NCI-H2196 treated with DMSO at 0.1 percent for 48 hours (cell line): ENCODE data around the gene PPARGC1A.
A peak's percentile ranks its signal among the peaks of the same experiment; 100 is the strongest.

ENCODE experiments used
- DNase-seq: peaks from one replicate; lab custom pipeline; 2025; ENCODE audit not compliant: unreplicated experiment; lab: John Stamatoyannopoulos, UW

PPARGC1A gene, protein sequence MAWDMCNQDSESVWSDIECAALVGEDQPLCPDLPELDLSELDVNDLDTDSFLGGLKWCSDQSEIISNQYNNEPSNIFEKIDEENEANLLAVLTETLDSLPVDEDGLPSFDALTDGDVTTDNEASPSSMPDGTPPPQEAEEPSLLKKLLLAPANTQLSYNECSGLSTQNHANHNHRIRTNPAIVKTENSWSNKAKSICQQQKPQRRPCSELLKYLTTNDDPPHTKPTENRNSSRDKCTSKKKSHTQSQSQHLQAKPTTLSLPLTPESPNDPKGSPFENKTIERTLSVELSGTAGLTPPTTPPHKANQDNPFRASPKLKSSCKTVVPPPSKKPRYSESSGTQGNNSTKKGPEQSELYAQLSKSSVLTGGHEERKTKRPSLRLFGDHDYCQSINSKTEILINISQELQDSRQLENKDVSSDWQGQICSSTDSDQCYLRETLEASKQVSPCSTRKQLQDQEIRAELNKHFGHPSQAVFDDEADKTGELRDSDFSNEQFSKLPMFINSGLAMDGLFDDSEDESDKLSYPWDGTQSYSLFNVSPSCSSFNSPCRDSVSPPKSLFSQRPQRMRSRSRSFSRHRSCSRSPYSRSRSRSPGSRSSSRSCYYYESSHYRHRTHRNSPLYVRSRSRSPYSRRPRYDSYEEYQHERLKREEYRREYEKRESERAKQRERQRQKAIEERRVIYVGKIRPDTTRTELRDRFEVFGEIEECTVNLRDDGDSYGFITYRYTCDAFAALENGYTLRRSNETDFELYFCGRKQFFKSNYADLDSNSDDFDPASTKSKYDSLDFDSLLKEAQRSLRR

DNA sequence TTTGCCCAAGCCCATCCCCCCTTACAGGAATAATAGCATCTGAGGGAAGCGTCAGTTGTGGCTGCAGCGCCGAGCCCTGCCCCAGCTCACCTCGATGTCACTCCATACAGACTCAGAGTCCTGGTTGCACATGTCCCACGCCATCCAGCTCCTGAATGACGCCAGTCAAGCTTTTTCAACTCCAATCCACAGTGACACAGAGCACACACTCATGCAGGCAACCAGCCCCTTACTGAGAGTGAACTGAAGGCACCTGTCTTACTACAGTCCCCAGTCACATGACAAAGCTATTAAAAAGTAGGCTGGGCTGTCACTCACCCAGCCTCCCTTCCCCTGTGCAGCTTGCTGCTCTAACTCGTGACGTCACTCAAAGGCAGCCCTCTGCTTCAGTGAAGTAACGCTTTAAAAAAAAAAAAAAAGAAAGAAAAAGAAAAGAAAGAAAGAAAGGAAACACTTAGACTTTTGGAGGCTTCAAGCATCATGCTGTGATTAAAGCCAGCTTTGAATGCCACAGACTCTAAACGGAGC lies at the start of gene PPARGC1A:
TSS of gene PPARGC1A (minus strand) at position 234 of the 528 bp plus-strand sequence. CDS start at position 144, 90 bp downstream.
- peak; percentile 52 for DNase-seq

- DNase-seq: no peak
Measured at GRCh38 chr4:23938796-23939195, 48.9 kb upstream of the PPARGC1A start.

DNA sequence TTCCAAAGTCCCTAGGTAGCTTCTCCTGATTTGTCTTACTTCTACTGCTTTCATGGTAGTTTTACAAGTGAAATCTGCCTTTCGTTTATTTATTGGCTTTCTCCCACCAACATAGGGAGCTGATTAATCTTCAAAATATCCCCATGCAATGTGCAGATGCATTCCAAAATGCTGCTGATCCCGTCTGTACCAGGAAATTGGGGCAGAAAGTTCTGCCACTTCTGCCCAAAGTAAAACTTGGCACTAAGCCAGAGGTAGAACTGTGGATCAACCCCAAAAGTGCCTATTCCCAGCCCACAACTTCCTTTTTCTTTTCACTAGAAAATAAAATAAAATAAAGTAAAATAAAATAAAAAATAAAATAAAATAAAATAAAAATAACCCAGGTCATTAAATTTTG lies 47.3 kb upstream of the PPARGC1A start:
- DNase-seq: no peak

DNA sequence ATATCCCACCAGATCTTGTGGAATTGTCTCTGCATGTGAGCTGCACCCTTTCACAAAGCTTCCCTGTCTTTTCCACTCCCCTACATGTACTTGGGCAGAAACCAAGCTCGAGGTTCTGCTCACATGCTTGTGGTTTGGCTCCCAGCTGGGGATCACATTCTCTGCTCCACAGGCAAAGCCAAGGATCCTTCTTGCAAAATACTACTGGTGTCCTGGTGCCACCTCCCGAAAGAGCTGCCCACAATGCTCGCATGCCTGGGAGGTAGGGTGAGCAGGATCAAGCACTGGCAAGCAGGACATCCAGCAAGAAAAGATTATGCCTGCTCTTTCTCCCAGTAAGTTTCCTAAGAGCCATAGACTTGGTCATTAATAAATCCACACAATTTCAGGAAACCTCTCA lies 45.1 kb upstream of the PPARGC1A start:
- DNase-seq: peak; percentile 20

DNA sequence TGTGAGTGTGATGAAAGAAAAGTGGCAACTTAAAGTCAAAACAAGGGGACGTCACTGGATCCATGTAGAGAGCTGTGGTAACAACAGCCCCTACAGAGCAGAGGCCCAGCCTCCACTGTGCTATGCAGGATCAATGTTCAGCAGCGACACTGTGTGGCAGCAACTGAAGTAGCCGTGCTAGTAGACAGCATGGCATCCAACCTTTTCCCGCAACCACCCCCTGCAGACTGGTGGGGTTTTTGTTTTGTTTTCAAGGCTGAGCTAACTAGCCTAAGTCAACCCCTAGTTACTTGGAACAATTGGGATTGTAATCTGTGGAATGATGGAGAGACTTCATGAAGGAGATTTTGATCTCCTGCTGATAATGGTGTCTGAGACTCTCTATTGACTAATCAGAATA lies 44.4 kb upstream of the PPARGC1A start:
- no peak for DNase-seq

GRCh38 chr4:23932901-23933308 lies 43.1 kb upstream of the PPARGC1A start:
- DNase-seq: no peak

DNA sequence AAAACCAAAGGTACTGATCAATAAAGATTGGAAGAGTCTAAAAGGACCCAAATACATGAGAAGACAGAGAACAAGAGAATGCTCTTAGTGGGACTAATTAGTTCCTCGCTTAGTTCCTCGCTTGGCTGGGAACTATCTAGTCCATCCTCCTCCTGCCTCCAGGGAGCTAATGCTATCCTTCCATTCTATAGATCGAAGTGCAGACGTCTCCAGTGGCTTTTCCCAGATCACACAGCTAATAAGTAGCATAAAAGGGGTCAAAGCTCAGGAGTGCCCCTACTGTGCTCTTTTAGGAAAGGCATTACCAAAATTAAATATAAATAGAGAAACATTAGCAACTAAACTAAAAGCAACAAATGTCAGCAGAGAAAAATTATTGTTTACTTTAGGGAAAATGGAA lies 42.3 kb upstream of the PPARGC1A start:
- no peak for DNase-seq

- DNase-seq: peak; percentile 18
Measured at GRCh38 chr4:23931489-23931830, 41.6 kb upstream of the PPARGC1A start.

- no peak for DNase-seq
Measured at GRCh38 chr4:23930750-23931488, 41.1 kb upstream of the PPARGC1A start.

GRCh38 chr4:23929248-23929647 lies 39.4 kb upstream of the PPARGC1A start:
- DNase-seq: no peak

DNA sequence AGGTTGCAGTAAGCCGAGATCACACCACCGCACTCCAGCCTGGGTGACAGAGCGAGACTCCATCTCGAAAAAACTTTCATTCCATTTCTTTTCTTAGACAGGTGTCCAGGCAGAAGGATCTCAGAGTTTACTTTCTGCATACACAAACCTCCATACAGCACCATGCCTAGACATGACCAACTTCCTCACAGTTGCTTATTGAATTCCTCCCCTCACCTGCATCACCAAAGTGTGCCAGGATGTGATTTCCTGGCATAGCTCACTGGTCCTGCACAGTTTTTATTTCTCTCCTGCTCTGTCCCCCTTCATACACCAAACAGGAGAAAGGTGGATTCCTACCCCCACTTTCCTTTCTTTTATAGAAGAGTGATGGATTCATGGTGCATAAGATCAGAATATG lies 34.7 kb upstream of the PPARGC1A start:
- DNase-seq: no peak

DNA sequence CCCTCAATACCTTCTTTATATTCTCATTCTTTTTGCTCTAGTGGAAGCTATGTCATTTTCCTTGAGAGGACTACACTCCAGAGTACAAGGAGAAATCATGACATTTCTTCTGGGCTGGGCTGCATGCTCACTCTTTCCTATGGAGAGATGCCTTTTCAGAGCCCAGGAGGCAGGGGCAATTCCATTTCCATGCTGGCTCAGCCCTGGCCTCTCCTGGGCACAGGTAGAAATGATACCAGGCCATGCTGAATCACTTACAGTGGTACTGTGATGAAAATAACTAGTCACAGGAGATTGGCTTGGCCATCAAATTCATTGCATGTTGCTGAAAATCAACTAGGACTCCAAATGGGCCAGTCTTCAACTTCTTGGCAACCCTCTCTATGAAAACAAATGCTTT lies 34.0 kb upstream of the PPARGC1A start:
- no peak for DNase-seq

DNA sequence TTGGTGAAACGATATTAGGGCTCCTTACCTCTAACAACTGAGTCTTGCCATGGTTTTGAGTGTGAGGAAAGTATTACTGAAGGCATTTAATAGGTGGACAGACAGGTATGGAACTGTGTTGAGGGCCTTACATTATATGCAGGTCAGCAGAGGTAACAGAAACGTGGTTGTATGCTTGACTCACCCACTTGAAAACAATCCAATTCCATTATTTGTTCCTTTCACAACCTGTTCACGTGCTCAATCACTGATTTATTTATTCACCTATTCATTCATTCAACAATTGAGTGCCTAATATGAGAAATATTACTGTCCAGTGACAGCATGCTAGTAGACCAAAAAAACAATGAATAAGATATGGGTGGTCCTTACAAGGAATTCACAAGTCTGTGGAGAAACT lies 33.3 kb upstream of the PPARGC1A start:
- DNase-seq: no peak

DNA sequence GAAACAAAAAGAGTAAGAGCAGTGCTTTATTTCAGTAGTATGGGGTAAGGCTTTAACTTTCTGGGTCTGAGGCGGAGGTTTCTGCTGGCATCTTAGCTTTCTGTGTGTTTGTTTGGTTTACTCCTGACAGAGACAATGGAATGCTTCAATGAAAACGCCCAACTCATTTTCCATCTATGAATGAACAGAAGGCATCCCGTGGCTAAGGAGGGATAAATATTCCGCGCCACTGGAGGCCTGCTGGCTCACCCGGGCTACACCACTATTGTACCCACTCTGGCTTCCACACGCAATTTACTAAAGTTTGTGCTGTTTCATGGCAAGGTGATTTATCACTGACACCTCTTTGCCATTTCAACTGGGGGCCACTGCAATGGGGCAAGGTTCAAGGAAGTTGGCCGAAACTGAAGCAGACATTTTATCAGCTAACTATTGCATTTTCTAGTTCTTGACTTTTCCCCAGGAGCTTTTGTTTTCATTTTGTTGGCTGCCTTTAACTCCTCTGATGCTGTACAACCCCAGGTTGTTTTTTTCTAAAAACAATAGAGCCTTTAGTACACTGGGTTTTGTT lies 32.8 kb upstream of the PPARGC1A start:
- no peak for DNase-seq

- no peak for DNase-seq
Measured at GRCh38 chr4:23922013-23922412, 32.2 kb upstream of the PPARGC1A start.

DNA sequence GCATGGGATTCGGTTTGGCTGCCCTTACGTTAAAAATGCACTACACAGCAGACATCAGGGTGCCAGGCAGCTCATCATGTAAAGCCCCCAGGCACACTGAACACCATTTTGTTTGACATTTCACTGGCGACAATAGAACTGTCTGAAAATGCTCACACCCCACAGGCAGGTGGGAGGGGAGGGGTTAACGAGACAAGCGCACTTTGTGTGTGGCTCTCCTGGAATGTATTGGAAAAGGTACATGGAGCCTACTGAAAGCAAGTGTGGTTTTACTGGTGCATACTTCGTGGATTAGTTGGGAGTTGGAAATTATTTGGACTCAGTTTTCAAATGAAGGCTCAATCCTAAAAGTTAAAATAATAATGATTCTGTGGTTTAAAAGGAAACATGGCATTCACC lies 31.6 kb upstream of the PPARGC1A start:
- DNase-seq: no peak

DNA sequence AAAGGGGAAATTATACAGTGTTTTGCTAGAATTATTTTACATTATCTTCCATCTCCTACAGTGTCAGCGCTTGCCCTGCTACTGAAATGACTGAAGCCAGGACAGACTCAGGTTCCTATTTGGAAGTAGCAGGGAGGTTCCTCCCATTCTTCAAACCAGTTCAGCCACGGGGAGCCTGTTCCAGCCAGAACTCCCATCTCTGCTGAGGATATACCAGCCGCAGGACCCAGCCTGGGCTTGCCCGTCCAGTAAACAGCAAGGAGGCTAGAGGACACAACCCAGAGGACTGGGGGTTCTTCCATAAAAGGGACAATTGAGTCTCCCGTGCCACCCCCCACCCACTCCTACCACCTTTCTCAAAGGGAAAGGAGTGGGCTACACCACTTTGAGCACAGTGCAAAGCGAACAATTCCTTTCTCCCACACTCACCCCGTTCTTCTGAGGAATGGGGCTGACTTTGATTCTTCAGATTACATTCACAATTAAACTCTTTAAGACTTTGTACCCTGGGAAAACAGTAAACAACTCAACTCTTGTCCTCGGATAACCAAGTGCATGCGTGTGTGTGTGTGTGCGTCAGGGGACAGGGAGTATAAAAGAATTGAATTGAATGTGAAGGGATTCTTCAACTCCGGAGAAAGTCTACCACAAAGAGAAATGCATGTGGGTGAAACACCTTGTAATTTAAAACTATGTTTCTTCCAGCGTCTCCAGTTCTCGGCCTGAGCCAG lies 31.0 kb upstream of the PPARGC1A start:
- DNase-seq: no peak

- no peak for DNase-seq
Measured at GRCh38 chr4:23920296-23920695, 30.4 kb upstream of the PPARGC1A start.

DNA sequence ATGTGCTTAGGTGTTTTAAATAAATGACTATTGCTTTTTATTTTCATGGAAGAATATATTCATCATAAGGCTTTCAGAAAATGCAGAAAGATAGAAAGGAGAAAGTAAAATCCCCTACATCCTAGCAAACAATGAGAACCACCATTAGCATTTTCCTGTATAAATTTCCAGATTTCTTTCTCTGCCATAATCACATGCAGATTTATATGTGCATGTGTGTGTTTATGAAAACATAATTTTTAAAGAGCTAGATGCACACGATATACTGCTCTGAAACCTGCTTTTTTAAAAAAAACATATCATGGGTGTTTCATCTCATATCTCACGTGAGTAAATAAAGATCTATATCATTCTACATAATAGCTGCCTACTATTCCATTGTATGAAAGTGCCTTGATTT lies 26.4 kb upstream of the PPARGC1A start:
- DNase-seq: no peak

DNA sequence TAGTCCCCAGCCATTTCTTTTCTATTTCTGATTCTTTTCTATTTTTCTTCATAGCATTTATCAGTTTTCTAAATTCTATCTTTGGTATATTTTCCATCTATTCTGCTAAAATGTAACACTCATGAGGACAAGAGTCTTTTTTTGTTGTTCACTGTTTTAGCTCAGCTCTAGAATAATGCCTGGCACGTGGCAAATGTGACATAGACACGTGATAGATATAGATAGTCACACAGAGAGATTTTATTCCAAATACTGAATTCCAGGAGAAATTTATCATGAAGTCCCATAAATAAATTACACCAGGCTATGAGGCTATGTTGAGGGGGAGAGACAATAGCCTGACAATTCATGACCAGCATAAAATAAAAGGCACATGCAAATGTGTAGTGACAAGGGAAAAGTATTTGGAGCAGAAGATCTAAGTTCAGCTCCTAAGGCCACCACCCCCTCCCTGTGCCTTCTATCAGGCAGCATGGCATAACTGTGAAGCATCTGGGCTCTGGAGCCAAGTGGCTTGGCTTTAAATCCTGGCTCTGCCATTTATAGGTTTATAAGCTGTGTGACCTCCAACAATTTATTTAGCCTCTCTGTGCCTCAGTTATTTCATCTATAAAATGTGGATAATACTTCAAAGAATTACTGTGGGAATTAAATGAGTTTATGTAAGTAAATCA lies 25.7 kb upstream of the PPARGC1A start:
- DNase-seq: no peak
